HepG2 (cell line): ENCODE results near the gene PPP1R16B.

Experiments
- ARID4A ChIP-seq: sonication (generic); formaldehyde crosslinking; IDR thresholded peaks from 2 replicates; pipeline ENCODE4 v1.5.0; 2020; ENCODE audit warnings: mild to moderate bottlenecking, missing genetic modification reagents, borderline replicate concordance
- GATAD2A ChIP-seq: IDR thresholded peaks from 2 replicates; pipeline ENCODE4 v1.6.1; 2016
- LBX2 ChIP-seq: sonication (generic); formaldehyde crosslinking; IDR thresholded peaks from 2 replicates; pipeline ENCODE4 v1.5.0; 2020; ENCODE audit warnings: missing genetic modification reagents, mild to moderate bottlenecking, borderline replicate concordance
- MTA3 ChIP-seq: sonication (generic); formaldehyde crosslinking; IDR thresholded peaks from 2 replicates; pipeline ENCODE4 v1.4.0; 2020; ENCODE audit warnings: missing genetic modification reagents
- MYC ChIP-seq: sonication (generic); formaldehyde crosslinking; IDR thresholded peaks from 2 replicates; pipeline ENCODE4 v1.9.0; 2021; ENCODE audit warnings: missing genetic modification reagents, borderline replicate concordance
- NFIC ChIP-seq: IDR thresholded peaks from 2 replicates; pipeline ENCODE4 v1.6.1; 2012; ENCODE audit warnings: mild to moderate bottlenecking, low read length, inconsistent platforms
- PREB ChIP-seq: sonication (generic); formaldehyde crosslinking; IDR thresholded peaks from 2 replicates; pipeline ENCODE4 v1.4.0; 2020; ENCODE audit warnings: missing genetic modification reagents
- SMARCC2 ChIP-seq: fragments of 450-650 bp; IDR thresholded peaks from 2 replicates; pipeline ENCODE4 v1.6.1; 2017; ENCODE audit warnings: antibody characterized with exemption, mild to moderate bottlenecking
- ZKSCAN8 ChIP-seq: IDR thresholded peaks from 2 replicates; pipeline ENCODE4 v1.6.1; 2016; ENCODE audit warnings: borderline replicate concordance, missing genetic modification reagents, missing compliant biosample characterization
- ZNF121 ChIP-seq: sonication (generic); formaldehyde crosslinking; IDR thresholded peaks from 2 replicates; pipeline ENCODE4 v1.5.0; 2020; ENCODE audit warnings: mild to moderate bottlenecking, missing genetic modification reagents

GRCh38 chr20:38847840-38848239 lies 42.3 kb downstream of the PPP1R16B start:
- TF ChIP-seq MYC (CRISPR knock-in tag) (no peak), ARID4A (CRISPR knock-in tag) (no peak), SMARCC2 (no peak), NFIC (no peak), LBX2 (CRISPR knock-in tag) (no peak), ZNF121 (CRISPR knock-in tag) (no peak), ZKSCAN8 (CRISPR knock-in tag) (no peak), PREB (CRISPR knock-in tag) (no peak), GATAD2A (CRISPR knock-in tag) (no peak), MTA3 (CRISPR knock-in tag) (no peak)
